Rectal smooth muscle tissue (tissue), 1 donor: ENCODE results near the gene HPS1.

Experiments used
- H3K27ac ChIP-seq: one replicate; pipeline ENCODE4 v1.7.0; 2013; ENCODE audit warnings: low read depth, low read length, inconsistent platforms
- H3K27me3 ChIP-seq: one replicate; pipeline ENCODE4 v1.7.0; 2013; ENCODE audit warnings: low read length; ENCODE audit not compliant: control insufficient read depth, insufficient read depth
- H3K36me3 ChIP-seq: one replicate; pipeline ENCODE4 v1.7.0; 2013; ENCODE audit warnings: low read length; ENCODE audit not compliant: control insufficient read depth, insufficient read depth
- H3K4me1 ChIP-seq: one replicate; pipeline ENCODE4 v1.7.0; 2013; ENCODE audit warnings: low read length; ENCODE audit not compliant: control insufficient read depth, insufficient read depth
- H3K4me3 ChIP-seq: one replicate; pipeline ENCODE4 v1.7.0; 2013; ENCODE audit warnings: low read length
- H3K9ac ChIP-seq: one replicate; pipeline ENCODE4 v1.7.0; 2013; ENCODE audit warnings: low read length

The HPS1 gene

DNA sequence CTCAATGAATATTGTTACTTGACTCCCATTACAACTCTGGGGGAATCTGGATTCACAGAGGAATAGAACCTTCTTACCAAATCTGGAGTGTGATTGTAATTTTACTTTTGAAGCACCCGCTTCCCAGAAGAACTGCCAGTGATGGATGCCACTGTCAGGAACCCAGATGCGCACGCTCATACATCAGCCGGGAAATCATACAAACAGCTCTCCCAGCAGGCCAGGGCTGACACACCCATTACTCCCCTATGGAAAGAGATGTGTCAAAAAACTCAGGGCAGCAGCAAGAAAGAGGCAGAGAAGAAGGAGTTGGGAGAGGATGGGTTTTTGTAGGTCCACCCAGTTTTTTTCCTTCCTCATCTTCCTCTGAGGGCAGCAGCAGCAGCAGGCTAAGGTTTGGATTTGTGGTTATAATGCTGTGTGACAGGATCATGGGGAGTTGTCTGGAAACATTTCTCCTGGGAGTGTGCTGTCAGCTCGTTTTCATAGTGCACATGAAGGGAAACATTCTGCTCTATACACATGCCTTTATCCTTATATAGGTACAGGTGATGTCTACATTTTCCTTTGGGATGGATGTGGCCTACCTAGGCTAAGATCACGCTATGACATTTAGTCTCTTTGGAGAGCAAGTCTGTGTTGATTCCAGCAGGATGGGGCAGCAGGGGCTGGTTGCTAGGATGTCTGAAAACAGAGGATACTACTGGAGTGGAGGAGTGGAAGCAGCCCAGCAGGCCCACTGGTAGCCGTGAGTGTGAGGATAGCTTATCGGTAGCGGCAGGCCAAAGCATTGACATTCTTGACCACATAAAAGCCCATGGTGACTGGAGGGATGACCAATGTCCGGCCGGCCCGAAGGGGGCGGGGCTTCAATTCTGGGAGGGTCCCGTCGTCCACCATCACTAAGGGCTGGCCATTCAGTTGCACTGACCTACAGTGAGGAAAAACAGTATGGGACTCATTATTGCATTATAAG is 12.4 kb upstream of the HPS1 start:
- no peak overlapping the region for H3K9ac ChIP-seq
- H3K27ac ChIP-seq: no peak overlapping the region
- H3K4me3 ChIP-seq: no peak overlapping the region
- peaks cover 4% of the 10 kb centered on the region for H3K4me1 ChIP-seq
- no peaks in the 10 kb centered on the region for H3K27me3 ChIP-seq
- no peaks in the 10 kb centered on the region for H3K36me3 ChIP-seq

DNA sequence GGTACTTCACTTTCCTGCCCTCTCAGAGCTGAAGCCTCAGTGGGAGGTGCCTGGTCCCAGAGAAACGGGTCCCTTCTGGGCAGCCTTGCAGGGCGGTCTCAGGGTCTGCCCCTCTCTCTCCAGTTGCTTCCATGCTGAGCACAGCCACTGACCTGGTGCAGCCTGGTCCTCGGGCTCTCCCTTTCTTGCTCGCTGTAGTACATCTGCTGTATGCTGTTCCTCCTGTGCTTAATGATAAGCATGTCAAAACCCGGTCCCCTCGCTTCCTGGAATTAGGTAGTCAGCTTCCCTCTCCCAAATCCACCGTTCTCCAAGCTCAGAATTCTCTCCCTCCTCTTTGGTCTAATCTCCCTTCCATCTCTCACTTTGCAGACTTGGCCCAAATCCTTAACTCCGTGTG is 11.0 kb upstream of the HPS1 start:
- no peak overlapping the region for H3K9ac ChIP-seq
- no peaks in the 10 kb centered on the region for H3K36me3 ChIP-seq
- H3K27me3 ChIP-seq: no peaks in the 10 kb centered on the region
- H3K4me3 ChIP-seq: no peak overlapping the region
- H3K4me1 ChIP-seq: peaks cover 4% of the 10 kb centered on the region
- H3K27ac ChIP-seq: no peak overlapping the region

DNA sequence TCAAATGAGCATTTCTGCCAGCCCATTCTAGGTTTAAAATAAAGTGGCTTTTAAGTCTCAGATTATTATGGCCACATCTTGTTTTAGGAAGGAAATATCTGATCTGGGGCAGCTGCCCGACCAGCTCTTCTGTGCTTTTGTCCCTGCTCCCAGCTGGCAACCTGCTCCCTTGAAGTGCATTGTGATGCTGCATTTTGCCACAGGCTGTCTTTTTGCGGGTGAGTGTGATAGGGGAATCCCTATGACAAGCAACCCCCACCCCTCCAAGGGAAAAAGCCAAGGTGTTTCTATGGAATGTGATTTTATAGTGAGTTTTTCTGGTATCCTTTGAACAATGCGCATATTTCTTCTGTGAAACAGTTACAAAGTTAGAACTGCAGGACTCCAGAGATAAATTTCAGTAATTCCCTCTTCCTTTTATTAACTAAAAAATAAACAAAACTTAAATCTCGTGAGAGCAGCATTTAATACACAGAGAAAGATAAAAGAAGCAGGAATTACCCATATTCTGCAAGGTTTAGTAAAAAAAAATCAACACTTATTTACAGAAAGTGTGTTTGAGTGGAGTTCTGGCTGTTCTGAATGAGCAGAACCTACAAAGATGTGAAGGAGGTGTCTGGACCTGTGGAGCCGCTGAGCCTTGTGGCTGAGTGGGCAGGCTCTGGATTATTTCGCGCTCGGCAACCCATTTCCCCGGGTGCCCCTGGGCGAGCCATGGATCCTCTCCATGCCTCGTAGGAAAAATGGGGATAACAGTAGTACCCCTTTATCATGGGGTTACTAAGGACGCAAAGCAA is 10.1 kb upstream of the HPS1 start:
- Histone ChIP-seq H3K27ac (no peak overlapping the region), H3K4me1 (peaks cover 4% of the 10 kb centered on the region), H3K36me3 (no peaks in the 10 kb centered on the region), H3K9ac (no peak overlapping the region), H3K4me3 (no peak overlapping the region), H3K27me3 (no peaks in the 10 kb centered on the region)

DNA sequence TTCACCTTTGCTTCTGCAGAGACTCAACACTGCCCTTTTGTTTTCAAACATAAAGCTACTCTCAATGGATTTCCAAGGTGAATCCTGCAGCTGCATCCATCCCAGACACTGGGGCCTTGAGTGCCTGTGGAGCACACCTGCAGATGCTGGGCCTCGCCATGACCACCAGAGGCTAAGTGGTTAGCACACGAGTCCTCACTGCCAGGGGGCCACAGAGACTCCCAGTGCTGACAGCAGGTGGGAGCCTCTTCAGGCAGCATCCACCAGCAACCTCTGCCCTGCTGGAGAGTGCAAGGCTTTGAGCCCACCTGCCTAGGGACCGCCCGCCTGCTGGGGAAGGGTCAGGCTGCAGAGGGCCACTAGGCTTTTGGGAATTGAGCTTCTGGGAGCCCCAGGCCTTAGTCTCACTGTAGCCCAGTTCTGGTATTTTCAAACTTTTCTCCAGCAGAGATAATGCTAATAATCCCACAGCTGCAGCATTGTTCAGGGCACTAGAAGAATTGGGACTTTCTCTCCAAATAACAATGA is 9.4 kb upstream of the HPS1 start:
- Histone ChIP-seq H3K27me3 (no peaks in the 10 kb centered on the region), H3K9ac (no peak overlapping the region), H3K4me1 (peaks cover 4% of the 10 kb centered on the region), H3K27ac (no peak overlapping the region), H3K4me3 (no peak overlapping the region), H3K36me3 (no peaks in the 10 kb centered on the region)

DNA sequence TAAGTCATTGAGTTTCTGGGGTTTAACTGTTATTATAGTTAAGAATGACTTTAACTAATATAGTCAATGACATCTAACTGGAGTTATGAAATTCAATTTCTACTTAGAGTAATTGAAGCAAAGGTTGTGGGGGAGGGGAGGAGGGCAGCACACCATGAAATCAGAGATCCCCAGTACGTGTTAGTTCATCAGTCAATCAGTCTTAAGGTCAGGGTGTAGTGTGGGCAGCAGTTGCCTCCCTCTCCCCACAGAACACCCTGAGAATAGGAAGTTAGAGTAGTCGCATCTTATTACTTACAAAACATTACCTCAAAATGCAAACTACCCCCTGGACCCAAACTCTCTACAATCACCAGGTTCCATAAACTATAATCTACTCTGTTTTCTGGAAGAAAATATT is 7.0 kb upstream of the HPS1 start:
- no peaks in the 10 kb centered on the region for H3K27me3 ChIP-seq
- no peaks in the 10 kb centered on the region for H3K4me1 ChIP-seq
- no peak overlapping the region for H3K4me3 ChIP-seq
- no peak overlapping the region for H3K27ac ChIP-seq
- H3K9ac ChIP-seq: no peak overlapping the region
- H3K36me3 ChIP-seq: no peaks in the 10 kb centered on the region

DNA sequence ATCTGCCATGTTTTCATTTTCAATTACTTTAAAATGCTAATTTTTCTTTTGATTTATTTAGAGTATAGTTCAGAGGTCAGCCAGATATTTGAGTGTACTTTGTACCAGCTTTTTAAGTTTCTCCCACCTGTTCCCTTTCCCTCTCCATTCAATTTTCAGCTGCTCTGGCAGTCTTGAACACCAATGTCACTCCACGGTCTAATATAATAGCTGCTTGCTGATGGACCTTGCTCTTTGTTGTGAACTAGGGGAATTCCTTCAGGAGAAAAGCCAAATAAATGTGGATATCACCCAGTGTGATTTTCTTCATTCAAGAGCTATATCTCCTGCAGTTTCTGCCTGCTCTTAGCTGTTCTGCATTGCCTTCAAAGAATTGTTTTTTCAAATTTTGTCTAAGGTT is 3.9 kb upstream of the HPS1 start:
- Histone ChIP-seq H3K4me3 (no peak overlapping the region), H3K27ac (no peak overlapping the region), H3K9ac (no peak overlapping the region), H3K27me3 (no peaks in the 10 kb centered on the region), H3K4me1 (peaks cover 4% of the 10 kb centered on the region), H3K36me3 (no peaks in the 10 kb centered on the region)

DNA sequence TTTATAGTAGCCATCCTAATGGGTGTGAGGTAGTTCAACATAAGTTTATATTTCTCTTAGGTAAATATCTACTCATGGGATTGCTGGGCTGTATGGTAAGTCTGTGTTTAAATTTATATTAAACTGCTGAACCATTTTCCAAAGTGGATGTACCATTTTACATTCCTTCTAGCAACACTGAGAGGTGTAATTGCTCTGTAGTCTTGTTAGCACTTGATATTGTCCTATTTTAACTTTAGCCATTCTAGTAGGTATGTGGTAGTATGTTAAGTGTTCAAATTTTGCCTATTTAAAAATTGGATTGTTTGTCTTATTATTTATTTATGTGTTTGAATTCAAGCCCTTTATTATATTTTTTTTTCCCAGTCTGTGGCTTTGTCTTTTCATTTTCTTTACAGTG is 2.6 kb upstream of the HPS1 start:
- Histone ChIP-seq H3K4me1 (peaks cover 4% of the 10 kb centered on the region), H3K27me3 (no peaks in the 10 kb centered on the region), H3K4me3 (no peak overlapping the region), H3K36me3 (peaks cover 8% of the 10 kb centered on the region), H3K9ac (no peak overlapping the region), H3K27ac (no peak overlapping the region)

DNA sequence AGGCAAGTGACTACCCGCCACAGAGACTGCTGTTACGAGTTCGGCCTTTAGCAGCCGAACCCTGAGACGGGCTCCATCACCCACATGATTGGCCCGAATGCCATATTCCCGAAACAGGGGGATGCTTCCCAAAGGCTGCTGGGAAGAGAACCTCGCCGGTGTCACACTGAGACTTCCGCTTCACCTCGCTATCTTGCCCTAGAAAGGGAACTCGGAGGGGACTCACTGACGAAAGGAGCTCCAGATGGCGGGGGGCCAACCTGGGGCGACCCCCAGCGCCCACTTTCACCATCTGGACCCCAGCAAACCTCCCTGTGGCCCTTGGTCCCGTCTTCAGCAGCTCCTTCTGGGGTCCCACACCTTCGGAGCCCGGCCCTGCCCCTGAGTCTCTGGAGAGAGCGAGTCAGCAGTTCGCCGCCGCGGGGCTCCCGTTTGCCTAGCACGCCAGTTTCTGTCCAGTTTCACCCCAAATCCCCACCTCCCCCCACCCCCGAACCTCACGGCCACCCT is 529 bp downstream of the HPS1 start:
- Histone ChIP-seq H3K4me1 (peaks cover 4% of the 10 kb centered on the region), H3K27ac (peak overlapping the region; percentile 89), H3K4me3 (peak overlapping the region; percentile 96), H3K9ac (peak overlapping the region; percentile 13), H3K36me3 (peaks cover 14% of the 10 kb centered on the region), H3K27me3 (no peaks in the 10 kb centered on the region)

DNA sequence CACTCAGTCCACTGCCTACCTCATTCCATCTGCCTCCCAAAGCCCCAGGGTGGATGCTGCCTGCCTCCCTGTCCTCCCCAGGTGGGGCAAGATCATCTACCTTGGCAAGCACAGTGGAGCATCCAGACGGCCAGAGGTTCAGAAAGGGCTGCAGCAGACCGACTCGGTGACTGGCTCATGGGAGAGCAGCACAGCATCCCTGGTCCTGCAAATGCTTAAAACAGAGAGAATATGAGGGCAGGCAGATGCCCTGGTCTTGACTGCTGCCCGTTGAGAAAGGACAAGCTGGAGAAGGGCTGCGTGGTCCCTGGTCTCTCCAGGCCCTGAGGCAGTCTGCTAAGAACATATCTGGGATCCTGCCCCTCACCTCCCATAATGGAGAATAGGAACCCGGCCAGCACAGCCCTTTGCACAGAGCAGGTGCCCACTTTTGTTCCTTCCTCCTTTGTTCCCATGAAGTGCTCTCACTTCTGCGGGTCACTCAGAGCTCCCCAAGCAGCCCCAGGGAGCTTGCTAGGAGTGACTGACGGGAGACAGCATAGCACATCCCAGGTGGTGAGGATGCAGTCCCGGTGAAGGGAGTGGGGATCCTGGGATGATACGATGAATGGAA is 1.4 kb downstream of the HPS1 start:
- H3K9ac ChIP-seq: no peak overlapping the region
- peak overlapping the region; percentile 89 for H3K27ac ChIP-seq
- peaks cover 4% of the 10 kb centered on the region for H3K4me1 ChIP-seq
- H3K36me3 ChIP-seq: peaks cover 14% of the 10 kb centered on the region
- H3K4me3 ChIP-seq: peak overlapping the region; percentile 96
- H3K27me3 ChIP-seq: no peaks in the 10 kb centered on the region

DNA sequence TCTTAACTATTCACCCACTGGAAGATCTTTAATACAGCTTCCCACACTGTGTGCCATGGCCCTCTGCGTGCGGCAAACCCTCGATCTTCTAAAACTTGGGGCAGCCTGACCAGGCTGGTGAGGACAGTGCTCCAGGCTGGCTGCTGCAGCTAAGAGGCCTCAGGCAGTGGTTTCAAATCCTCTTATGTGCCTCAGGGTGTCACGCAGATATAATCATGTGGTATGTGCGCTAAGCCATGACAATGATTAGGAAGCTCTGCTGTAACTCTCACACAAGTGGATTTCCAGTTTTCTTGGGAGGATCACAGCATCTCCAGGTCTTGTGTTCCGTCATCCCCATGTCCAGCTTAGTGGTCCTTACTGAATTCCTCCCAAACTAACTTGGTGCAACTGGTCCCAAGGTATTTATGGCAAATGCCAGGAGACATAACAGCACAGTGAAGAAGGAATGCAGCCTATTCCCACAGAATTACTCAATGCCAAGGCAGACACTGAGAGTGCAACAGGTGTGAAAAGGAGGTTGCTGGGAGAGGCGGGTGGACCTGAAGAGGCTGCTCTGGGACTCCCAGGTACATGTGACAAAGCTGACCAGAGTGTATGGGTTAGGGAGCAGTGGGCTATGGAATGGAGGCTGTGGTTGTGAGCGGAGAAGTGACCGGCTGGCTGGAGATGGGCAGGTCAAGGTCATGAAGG is 2.3 kb downstream of the HPS1 start:
- Histone ChIP-seq H3K4me1 (peaks cover 4% of the 10 kb centered on the region), H3K4me3 (no peak overlapping the region), H3K27ac (no peak overlapping the region), H3K27me3 (no peaks in the 10 kb centered on the region), H3K9ac (no peak overlapping the region), H3K36me3 (peaks cover 14% of the 10 kb centered on the region)

DNA sequence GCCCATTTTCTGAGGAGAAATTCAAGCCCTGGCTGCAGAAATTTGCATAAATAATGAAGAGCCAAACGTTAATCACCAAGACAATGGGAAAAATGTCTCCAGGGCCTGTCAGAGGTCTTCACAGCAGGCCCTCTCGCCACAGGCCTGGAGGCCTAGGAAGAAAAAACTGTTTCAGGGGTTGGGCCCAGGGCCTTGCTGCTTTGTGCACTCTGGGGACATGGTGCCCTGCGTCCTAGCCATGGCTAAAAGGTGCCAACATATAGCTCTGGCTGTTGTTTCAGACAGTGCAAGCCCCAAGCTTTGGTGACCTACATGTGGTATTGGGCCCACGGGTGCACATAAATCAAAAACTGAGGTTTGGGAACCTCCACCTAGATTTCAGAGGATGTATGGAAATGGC is 8.0 kb downstream of the HPS1 start:
- H3K4me1 ChIP-seq: no peaks in the 10 kb centered on the region
- H3K9ac ChIP-seq: no peak overlapping the region
- no peak overlapping the region for H3K27ac ChIP-seq
- no peaks in the 10 kb centered on the region for H3K27me3 ChIP-seq
- peaks cover 29% of the 10 kb centered on the region for H3K36me3 ChIP-seq
- no peak overlapping the region for H3K4me3 ChIP-seq
